Mesothelial cell of epicardium (in vitro differentiated cells): ENCODE results near the gene RCAN2. TPM values are rescaled to one million over a fixed set of nuclear protein-coding genes. Genes with fewer than 3 reads are reported as not detected.

Experiments used
- DNase-seq, 2 experiments: peaks; one replicate each; pipeline ENCODE4 v3.0.0; 2021; ENCODE audit warnings: low spot score in 2 of 2; ENCODE audit not compliant: unreplicated experiment in 2 of 2
- H3K27ac Mint-ChIP-seq: 2 replicates; pipeline ENCODE4 v1.8.0; 2021; ENCODE audit warnings: mixed read lengths
- H3K27me3 Mint-ChIP-seq: 2 replicates; pipeline ENCODE4 v1.8.0; 2021; ENCODE audit warnings: low read depth, mixed read lengths
- H3K36me3 Mint-ChIP-seq: 2 replicates; pipeline ENCODE4 v1.8.0; 2021; ENCODE audit warnings: mixed read lengths
- H3K4me1 Mint-ChIP-seq: 2 replicates; pipeline ENCODE4 v1.8.0; 2021; ENCODE audit warnings: mixed read lengths
- H3K4me3 Mint-ChIP-seq: 2 replicates; pipeline ENCODE4 v1.8.0; 2021; ENCODE audit warnings: mild to moderate bottlenecking, moderate library complexity, mixed read lengths
- H3K9me3 Mint-ChIP-seq: 2 replicates; pipeline ENCODE4 v1.8.0; 2021; ENCODE audit warnings: mixed read lengths
- CTCF ChIP-seq: fragments of 200-600 bp; sonication (generic); IDR thresholded peaks from one replicate; pipeline ENCODE4 v1.5.0; 2021; ENCODE audit warnings: antibody characterized with exemption; ENCODE audit not compliant: unreplicated experiment
- total RNA-seq: library from RNA; stranded (reverse); gene quantifications from 3 replicates; pipeline ENCODE4 v1.2.1, GENCODE V29; 2021

Gene RCAN2
- total RNA-seq, 1 donor from 2014 or later, result 4.0 TPM

- H3K36me3 Mint-ChIP-seq, result no peaks in the 10 kb centered on the region
- no peak overlapping the region for H3K27ac Mint-ChIP-seq
- DNase-seq, result no peak
- no peak for TF ChIP-seq CTCF
- no peaks in the 10 kb centered on the region for H3K9me3 Mint-ChIP-seq
- H3K4me1 Mint-ChIP-seq, result peaks cover 4% of the 10 kb centered on the region
- H3K4me3 Mint-ChIP-seq, result no peak overlapping the region
- H3K27me3 Mint-ChIP-seq, result peaks cover 6% of the 10 kb centered on the region
These were observed 14.7 kb upstream of the RCAN2 start for GRCh38 chr6:46505693-46506512.

DNA sequence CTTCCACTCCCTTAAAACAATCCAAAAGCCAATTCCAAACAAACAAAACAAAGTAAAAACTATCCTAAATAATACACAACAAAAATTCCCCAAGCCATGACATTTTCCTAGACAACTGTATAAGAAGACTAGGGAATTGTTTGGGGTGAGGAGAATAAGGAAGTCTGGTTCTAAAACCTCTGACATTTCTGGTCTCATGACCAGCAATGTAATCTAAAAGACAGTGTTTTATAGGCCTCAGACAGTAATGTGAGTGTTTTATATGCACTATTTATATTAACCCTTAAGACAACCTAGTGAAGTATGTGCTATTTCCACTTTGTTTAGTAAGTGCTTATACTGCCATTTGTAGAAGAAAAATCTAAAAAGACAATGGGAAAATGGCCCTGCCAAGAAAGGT is 13.0 kb upstream of the RCAN2 start:
- no peak overlapping the region for H3K4me3 Mint-ChIP-seq

DNA sequence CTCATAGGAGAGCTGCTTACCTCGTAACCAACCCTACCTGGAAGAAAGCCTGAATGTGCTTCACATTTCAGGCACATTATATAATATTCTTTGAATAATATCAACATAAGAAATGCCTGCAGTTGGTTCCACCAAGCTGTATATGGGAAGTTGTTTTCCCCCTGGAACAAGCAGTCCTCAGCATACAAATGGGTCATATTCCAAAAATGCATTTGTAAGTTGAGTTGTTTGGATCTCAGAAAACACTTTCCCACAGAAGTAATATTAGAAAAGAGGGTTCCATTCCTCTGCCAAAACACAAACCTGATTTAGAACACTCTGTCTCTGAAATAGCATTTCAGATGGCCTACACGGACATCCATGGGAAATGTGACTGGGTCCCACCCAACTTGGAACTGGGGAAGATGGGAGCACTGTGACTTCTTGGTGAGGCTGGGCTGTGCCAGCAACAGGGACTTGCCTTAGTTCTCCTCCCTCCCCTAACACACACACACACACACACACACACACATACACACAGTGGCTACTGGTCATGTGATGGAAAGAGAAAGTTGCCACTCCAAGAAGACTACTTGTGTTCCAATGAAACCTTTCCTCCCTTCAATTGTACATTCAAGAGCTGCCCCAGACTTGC is 11.4 kb upstream of the RCAN2 start:
- Mint-ChIP-seq H3K4me3 (no peak overlapping the region), H3K27ac (no peak overlapping the region), H3K36me3 (no peaks in the 10 kb centered on the region), H3K27me3 (peaks cover 20% of the 10 kb centered on the region), H3K9me3 (no peaks in the 10 kb centered on the region), H3K4me1 (peaks cover 5% of the 10 kb centered on the region)
- DNase-seq, result no peak
- no peak for TF ChIP-seq CTCF

More for the DNA sequence above, 13.0 kb upstream of the RCAN2 start:
- Mint-ChIP-seq H3K27me3 (peaks cover 18% of the 10 kb centered on the region), H3K4me1 (peaks cover 5% of the 10 kb centered on the region), H3K9me3 (no peaks in the 10 kb centered on the region), H3K36me3 (no peaks in the 10 kb centered on the region), H3K27ac (no peak overlapping the region)
- DNase-seq, result no peak
- no peak for TF ChIP-seq CTCF

GRCh38 chr6:46501136-46502089 is 10.2 kb upstream of the RCAN2 start:
- Mint-ChIP-seq H3K4me1 (peaks cover 5% of the 10 kb centered on the region), H3K4me3 (no peak overlapping the region), H3K27me3 (peaks cover 27% of the 10 kb centered on the region), H3K9me3 (no peaks in the 10 kb centered on the region), H3K36me3 (no peaks in the 10 kb centered on the region), H3K27ac (no peak overlapping the region)
- TF ChIP-seq CTCF, result no peak
- DNase-seq, result no peak

GRCh38 chr6:46500382-46500781 is 9.1 kb upstream of the RCAN2 start:
- Mint-ChIP-seq H3K36me3 (no peaks in the 10 kb centered on the region), H3K27me3 (peaks cover 30% of the 10 kb centered on the region), H3K4me3 (no peak overlapping the region), H3K4me1 (peaks cover 5% of the 10 kb centered on the region), H3K27ac (no peak overlapping the region), H3K9me3 (no peaks in the 10 kb centered on the region)
- no peak for DNase-seq
- TF ChIP-seq CTCF, result no peak
